HG03025 (cell line): ENCODE results near the gene EPS8.

Experiments
- ATAC-seq: cut with Tn5 transposase; IDR thresholded peaks from one replicate; pipeline ENCODE4 v1.9.1; 2021; ENCODE audit warnings: mild to moderate bottlenecking, moderate library complexity; ENCODE audit not compliant: unreplicated experiment, low FRiP score

The EPS8 gene

DNA sequence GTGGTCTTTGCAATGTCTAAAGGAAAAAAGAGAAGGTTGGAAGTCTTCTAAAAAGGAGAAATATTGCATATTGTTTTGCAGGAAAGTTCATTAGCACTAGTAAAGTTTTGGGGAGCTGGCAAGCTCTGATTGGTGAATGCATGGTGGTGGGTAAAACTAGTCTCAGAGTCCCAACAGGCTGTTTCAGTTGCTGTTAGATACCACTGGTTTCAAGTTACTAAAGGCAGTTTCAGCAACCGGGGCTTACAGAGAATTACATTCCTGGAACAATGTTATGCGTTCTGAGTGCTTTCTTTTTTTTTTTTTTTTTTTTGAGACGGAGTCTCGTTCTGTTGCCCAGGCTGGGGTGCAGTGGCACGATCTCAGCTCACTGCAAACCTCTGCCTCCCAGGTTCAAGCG, 208.2 kb downstream of the EPS8 start:
- ATAC-seq, result no peak

DNA sequence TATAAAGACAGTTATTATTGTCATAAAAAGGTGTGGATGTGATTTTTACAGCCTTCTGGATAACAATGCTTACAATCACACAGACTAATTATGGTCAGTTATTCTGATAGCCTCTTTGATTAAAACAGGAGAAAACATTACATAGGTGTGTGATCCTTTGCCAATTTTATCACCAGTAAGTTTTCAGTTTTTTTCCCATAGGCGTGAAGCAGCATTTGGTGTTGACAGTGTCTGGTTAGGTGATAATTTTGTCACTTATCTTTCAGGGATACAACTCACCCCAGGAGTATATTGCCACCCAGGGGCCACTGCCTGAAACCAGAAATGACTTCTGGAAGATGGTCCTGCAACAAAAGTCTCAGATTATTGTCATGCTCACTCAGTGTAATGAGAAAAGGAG, 208.8 kb downstream of the EPS8 start:
- ATAC-seq, result no peak

DNA sequence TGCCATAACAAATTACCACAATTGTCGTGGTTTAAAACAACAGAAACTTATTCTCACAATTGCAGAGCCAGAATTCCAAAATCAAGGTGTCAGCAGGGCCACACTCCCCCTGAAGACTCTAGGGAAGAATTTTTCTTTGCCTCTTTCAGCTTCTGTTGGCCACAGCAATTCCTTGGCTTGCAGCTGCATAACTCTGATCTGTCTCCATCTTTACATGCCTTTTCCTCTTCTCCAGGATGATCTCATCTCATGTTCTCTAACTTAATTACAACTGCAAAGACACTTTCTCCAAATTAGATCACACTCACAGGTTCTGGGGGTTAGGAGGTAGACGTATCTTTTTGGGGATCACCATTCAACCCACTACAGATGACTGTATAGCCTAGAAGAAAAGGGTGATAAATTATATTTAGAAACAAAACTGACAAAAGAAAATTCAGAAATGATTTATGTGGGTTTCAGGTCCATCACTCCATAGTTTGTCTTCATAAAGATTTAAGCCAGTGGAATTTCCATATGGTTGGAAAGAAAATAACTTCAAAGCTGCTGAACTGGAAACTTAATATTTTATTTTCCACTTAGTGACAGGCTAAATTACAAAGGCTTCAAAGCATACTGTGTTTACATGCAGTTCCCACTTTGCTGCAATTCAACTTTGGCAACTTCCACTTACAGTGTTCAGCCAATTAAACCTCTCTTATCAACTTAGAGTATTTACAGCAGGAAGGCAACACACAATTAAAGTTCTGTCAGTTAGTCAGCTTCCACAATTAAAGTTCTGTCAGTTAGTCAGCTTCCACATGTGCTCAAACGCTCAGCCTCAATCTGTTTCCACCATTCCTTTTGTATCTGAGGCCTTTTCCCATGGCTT, 213.3 kb downstream of the EPS8 start:
- ATAC-seq, result no peak

DNA sequence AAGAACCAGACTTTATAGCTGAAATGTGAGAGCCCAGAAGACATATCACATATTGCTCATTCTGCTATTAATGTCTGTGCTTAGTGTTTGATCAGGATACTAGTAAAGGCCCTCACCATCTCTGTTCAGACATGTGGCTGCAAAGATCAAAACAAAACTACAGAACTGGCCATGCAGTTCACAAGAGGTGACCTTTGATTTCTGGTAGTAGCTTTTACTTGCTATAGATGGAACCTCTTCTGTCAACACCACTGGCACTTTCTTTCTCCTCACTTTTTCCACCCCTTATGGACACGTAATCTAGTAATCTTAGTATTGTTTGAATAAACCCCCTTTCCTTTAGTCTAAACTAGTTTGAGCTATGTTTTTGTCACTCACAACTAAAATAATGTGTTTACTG, 214.8 kb downstream of the EPS8 start:
- no peak for ATAC-seq
